GM12878 (cell line): ENCODE data around the gene HMCN1. TPM values are rescaled to one million over a fixed set of nuclear protein-coding genes. Genes with fewer than 3 reads are reported as not detected.
A peak's percentile ranks its signal among the peaks of the same experiment; 100 is the strongest.

ENCODE experiments used
- ATAC-seq: fragments of 200-7000 bp; cut with Tn5 transposase; 3 replicates; pipeline ENCODE4 v1.9.1; 2020; ENCODE audit warnings: mild to moderate bottlenecking, moderate library complexity
- BruUV-seq: library from RNA; stranded (reverse); fragments of 400-500 nt; replicated peaks from 2 replicates; lab custom pipeline; 2021; lab: Mats Ljungman, UMichigan
- CTCF ChIA-PET: fragments of 300-600 bp; sonication (Branson Sonifier 250); formaldehyde crosslinking; extraction: SDS; loops from one replicate; lab custom pipeline; 2021; ENCODE audit warnings: inconsistent platforms; lab: Yijun Ruan, JAX
- POLR2A ChIA-PET: fragments of 350-600 bp; formaldehyde crosslinking; extraction: SDS; loops from one replicate; lab custom pipeline; 2021; ENCODE audit warnings: inconsistent platforms; lab: Charles Lee
- RAD21 ChIA-PET: fragments of 300-600 bp; sonication (Branson Sonifier 250); formaldehyde crosslinking; loops from one replicate; lab custom pipeline; 2023; ENCODE audit warnings: antibody characterized with exemption; ENCODE audit not compliant: unreplicated experiment; lab: Charles Lee
- SMC1A ChIA-PET: fragments of 300-600 bp; sonication (Branson Sonifier 250); formaldehyde crosslinking; loops from one replicate; lab custom pipeline; 2023; ENCODE audit not compliant: unreplicated experiment, uncharacterized antibody; lab: Charles Lee
- DNase-seq: peaks from one replicate; pipeline ENCODE4 v3.0.0-alpha.2; 2011; ENCODE audit warnings: low read depth, low spot score
- FAIRE-seq: peaks from 3 replicates; lab custom pipeline; 2011; peaks lifted over from hg19 to GRCh38; lab: Jason Lieb, UNC
- H2AFZ ChIP-seq: 2 replicates; pipeline ENCODE4 v1.6.0; 2011; ENCODE audit warnings: low read depth, low read length, control low read depth; ENCODE audit not compliant: control insufficient read depth
- H3K27ac ChIP-seq: 2 replicates; pipeline ENCODE4 v1.5.1; 2011; ENCODE audit warnings: control low read depth; ENCODE audit not compliant: control insufficient read depth, insufficient read depth
- H3K27me3 ChIP-seq, 2 experiments: replicated peaks in 1 of 2; 2 replicates each; pipeline versions ENCODE4 v1.6.0 to v1.6.1; 2011; ENCODE audit warnings: low read length in 1 of 2; ENCODE audit not compliant: control insufficient read depth in 2 of 2, insufficient read depth in 2 of 2
- H3K36me3 ChIP-seq, 2 experiments: 2 replicates each; pipeline ENCODE4 v1.5.1; 2011; ENCODE audit warnings: low read length in 1 of 2; ENCODE audit not compliant: control insufficient read depth in 2 of 2, insufficient read depth in 2 of 2
- H3K4me1 ChIP-seq: 2 replicates; pipeline ENCODE4 v1.6.1; 2011; ENCODE audit warnings: mild to moderate bottlenecking, low read length, moderate library complexity, mixed read lengths; ENCODE audit not compliant: control insufficient read depth, insufficient read depth
- H3K4me2 ChIP-seq: 2 replicates; pipeline ENCODE4 v1.6.0; 2011; ENCODE audit warnings: control low read depth; ENCODE audit not compliant: control insufficient read depth, insufficient read depth
- H3K4me3 ChIP-seq: fragments of 200-600 bp; sonication (generic); 2 replicates; pipeline ENCODE4 v1.5.1; 2016
- H3K79me2 ChIP-seq: 2 replicates; pipeline ENCODE4 v1.6.0; 2011; ENCODE audit warnings: low read length; ENCODE audit not compliant: control insufficient read depth, insufficient read depth
- H3K9ac ChIP-seq: 2 replicates; pipeline ENCODE4 v1.8.0; 2011; ENCODE audit warnings: low read length, control low read depth, mixed read lengths; ENCODE audit not compliant: control insufficient read depth, insufficient read depth
- H3K9me3 ChIP-seq: replicated peaks from 3 replicates; pipeline ENCODE4 v1.5.1; 2011; ENCODE audit warnings: mild to moderate bottlenecking, low read length; ENCODE audit not compliant: control insufficient read depth, insufficient read depth
- H4K20me1 ChIP-seq: 2 replicates; pipeline ENCODE4 v1.6.0; 2011; ENCODE audit not compliant: control insufficient read depth, insufficient read depth
- ATF7 ChIP-seq: fragments of 450-650 bp; IDR thresholded peaks from 2 replicates; pipeline ENCODE4 v1.6.1; 2016; ENCODE audit warnings: low read depth, mild to moderate bottlenecking
- BCL11A ChIP-seq: IDR thresholded peaks from 2 replicates; pipeline ENCODE4 v1.6.1; 2011; ENCODE audit warnings: low read depth, low read length
- HDAC6 ChIP-seq: fragments of 200-600 bp; sonication (generic); IDR thresholded peaks from one replicate; pipeline ENCODE4 v1.8.0; 2017; ENCODE audit warnings: antibody characterized with exemption; ENCODE audit not compliant: unreplicated experiment
- NFYA ChIP-seq: IDR thresholded peaks from 2 replicates; pipeline ENCODE4 v1.6.1; 2011; ENCODE audit warnings: low read depth, mild to moderate bottlenecking, low read length, improper control_type of control experiment, borderline replicate concordance
- POLR2AphosphoS5 ChIP-seq: IDR thresholded peaks from 2 replicates; pipeline ENCODE4 v1.6.1; 2011; ENCODE audit warnings: mild to moderate bottlenecking, low read length, inconsistent platforms
- SIN3A ChIP-seq: IDR thresholded peaks from 2 replicates; pipeline ENCODE4 v1.6.1; 2012; ENCODE audit warnings: low read depth, low read length, improper control_type of control experiment
- ZZZ3 ChIP-seq: IDR thresholded peaks from 2 replicates; pipeline ENCODE4 v1.6.1; 2011; ENCODE audit warnings: low read depth; ENCODE audit not compliant: control insufficient read depth, insufficient read length
- in situ Hi-C: fragments of 300-500 bp; cut with MboI; formaldehyde crosslinking; loops from 9 replicates; pipeline ENCODE4 v1.14.3; 2018; ENCODE audit warnings: mixed read lengths
- intact Hi-C: fragments of 100-400 bp; cut with micrococcal nuclease; formaldehyde crosslinking; loops from one replicate; pipeline ENCODE4 v1.14.2; 2022; ENCODE audit not compliant: unreplicated experiment
- polyA plus RNA-seq, 11 experiments: library from polyadenylated mRNA; depleted of rRNA in 4 of 11; unstranded in 6 of 11; stranded (reverse) in 5 of 11; fragments of >200 nt; fragmentation: Nextera tagmentation in 4 of 11; fragmentation: Illumina TruSeq in 1 of 11; extraction: Ambion mirVana in 4 of 11; extraction: Trizol in 1 of 11; gene quantifications; 1 replicate in 1 of 11; 2 replicates in 10 of 11; pipeline versions ENCODE4 v1.2.1 to v1.2.3, GENCODE V29; 2011 to 2016; ENCODE audit warnings: inconsistent platforms in 2 of 11, missing spikeins in 2 of 11, low read depth in 1 of 11
- total RNA-seq, 4 experiments: library from RNA; depleted of rRNA in 3 of 4; stranded (reverse); fragments of >200 nt in 3 of 4; fragmentation: Illumina TruSeq in 1 of 4; extraction: Trizol in 1 of 4; gene quantifications; 2 replicates each; pipeline versions ENCODE4 v1.2.1 to v1.2.3, GENCODE V29; 2013 to 2021
- TF ChIP-seq, protein P1 (sequence below): IDR thresholded peaks from 2 replicates; pipeline ENCODE4 v1.6.1; 2011; ENCODE audit warnings: borderline replicate concordance, low read depth, mild to moderate bottlenecking, moderate library complexity, low read length; ENCODE audit not compliant: insufficient read depth, poor library complexity, severe bottlenecking

Gene HMCN1
- total and polyA plus RNA-seq, 10 of the 15 experiments (the other 5 are each of a cell fraction or from before 2014, with no cell fraction given): under 0.01 to 0.07 TPM; not detected in 8

DNA sequence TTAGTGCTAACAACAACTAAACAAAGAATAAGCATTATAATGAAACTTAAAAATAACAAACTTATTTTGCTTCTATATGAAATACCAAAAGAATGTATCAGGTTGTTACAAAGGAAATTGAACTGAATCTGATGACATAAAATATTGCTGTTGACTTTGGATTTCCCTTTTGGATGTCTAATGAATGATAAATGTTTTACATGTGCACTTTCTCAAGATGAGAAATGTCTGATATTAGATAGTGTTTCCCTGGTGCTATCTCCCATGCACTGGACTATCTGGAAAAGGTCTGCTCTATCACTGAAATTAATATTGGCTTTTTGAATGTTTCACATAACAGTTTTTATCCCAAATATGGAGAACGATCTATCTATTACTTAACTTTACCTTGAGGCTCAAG is 179.9 kb downstream of the HMCN1 start (continued):
- TF ChIP-seq NFYA (no peak), POLR2AphosphoS5 (no peak), ATF7 (no peak), BCL11A (no peak), ZZZ3 (no peak), HDAC6 (no peak)

DNA sequence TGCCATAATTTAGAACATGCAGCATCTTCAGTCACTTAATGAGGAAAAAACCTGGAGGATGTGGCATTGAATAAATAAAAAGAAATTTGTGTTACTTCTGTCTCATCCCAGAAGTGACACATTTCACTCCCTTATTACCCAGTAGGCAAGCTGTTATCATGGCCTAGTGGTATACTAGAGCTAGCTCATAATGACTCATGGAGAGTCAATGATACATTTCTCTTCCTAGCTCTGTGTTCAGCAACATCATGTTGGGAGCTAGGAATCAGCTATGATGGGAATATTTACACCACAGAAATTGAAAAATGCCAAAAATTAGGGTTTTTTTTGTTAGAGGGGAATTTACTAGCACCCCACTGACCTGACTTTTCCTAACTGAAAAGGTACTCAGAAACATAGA is 182.7 kb downstream of the HMCN1 start:
- ChIA-PET CTCF (no interaction called here), SMC1A (interaction anchor here (2.3 kb wide), 1 partner anchor 11 kb away, joined by 5 read pairs; no protein-coding TSS in a partner anchor)
- in situ Hi-C loops: no loop called here

More for the DNA sequence above, 182.7 kb downstream of the HMCN1 start:
- no peaks in the 10 kb centered on the region for H3K9me3 ChIP-seq
- H3K4me3 ChIP-seq: no peak overlapping the region
- H3K27me3 ChIP-seq: no peaks in the 10 kb centered on the region
- FAIRE-seq: no peak
- no TSS peak for BruUV-seq
- no peaks in the 10 kb centered on the region for H3K4me1 ChIP-seq
- H3K79me2 ChIP-seq: no peaks in the 10 kb centered on the region
- intact Hi-C loops: no loop called here
- no peak for DNase-seq
- H4K20me1 ChIP-seq: no peaks in the 10 kb centered on the region
- ATAC-seq: no peak
- H3K36me3 ChIP-seq: no peaks in the 10 kb centered on the region
- H3K27ac ChIP-seq: no peak overlapping the region
- H2AFZ ChIP-seq: no peak overlapping the region
- RAD21 ChIA-PET: no interaction called here
- H3K9ac ChIP-seq: no peak overlapping the region
- TF ChIP-seq, protein P1, sequence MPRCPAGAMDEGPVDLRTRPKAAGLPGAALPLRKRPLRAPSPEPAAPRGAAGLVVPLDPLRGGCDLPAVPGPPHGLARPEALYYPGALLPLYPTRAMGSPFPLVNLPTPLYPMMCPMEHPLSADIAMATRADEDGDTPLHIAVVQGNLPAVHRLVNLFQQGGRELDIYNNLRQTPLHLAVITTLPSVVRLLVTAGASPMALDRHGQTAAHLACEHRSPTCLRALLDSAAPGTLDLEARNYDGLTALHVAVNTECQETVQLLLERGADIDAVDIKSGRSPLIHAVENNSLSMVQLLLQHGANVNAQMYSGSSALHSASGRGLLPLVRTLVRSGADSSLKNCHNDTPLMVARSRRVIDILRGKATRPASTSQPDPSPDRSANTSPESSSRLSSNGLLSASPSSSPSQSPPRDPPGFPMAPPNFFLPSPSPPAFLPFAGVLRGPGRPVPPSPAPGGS: peak; percentile 27
- no peak for TF ChIP-seq SIN3A
- H3K4me2 ChIP-seq: no peak overlapping the region
- POLR2A ChIA-PET: no interaction called here
